ENCODE results near the gene GPR21.

The GPR21 gene

GRCh38 chr9:123063896-123064295 lies 30.4 kb downstream of the GPR21 start:
- DNase-seq (ENCODE audit: low spot score), result no peak

GRCh38 chr9:123064716-123065115 lies 31.2 kb downstream of the GPR21 start:
- DNase-seq (ENCODE audit: low spot score), result no peak

- DNase-seq (ENCODE audit: low spot score), result no peak
Measured at GRCh38 chr9:123065196-123065595, 31.7 kb downstream of the GPR21 start.

- DNase-seq (ENCODE audit: low spot score), result no peak
Measured at GRCh38 chr9:123067136-123067535, 33.7 kb downstream of the GPR21 start.

GRCh38 chr9:123069010-123069481 lies 35.6 kb downstream of the GPR21 start:
- DNase-seq (ENCODE audit: low spot score), result no peak

- no peak for DNase-seq (ENCODE audit: low spot score)
Measured at GRCh38 chr9:123070198-123070597, 36.7 kb downstream of the GPR21 start.

- no peak for DNase-seq (ENCODE audit: low spot score)
Measured at GRCh38 chr9:123072407-123072995, 39.0 kb downstream of the GPR21 start.

- DNase-seq (ENCODE audit: low spot score), result no peak
Measured at GRCh38 chr9:123073441-123073840, 40.0 kb downstream of the GPR21 start.

GRCh38 chr9:123073991-123074422 lies 40.5 kb downstream of the GPR21 start:
- DNase-seq (ENCODE audit: low spot score), result no peak

GRCh38 chr9:123074628-123075027 lies 41.2 kb downstream of the GPR21 start:
- DNase-seq (ENCODE audit: low spot score), result no peak

GRCh38 chr9:123080444-123080843 lies 47.0 kb downstream of the GPR21 start:
- no peak for DNase-seq (ENCODE audit: low spot score)

- DNase-seq (ENCODE audit: low spot score), result peak; percentile 9
Measured at GRCh38 chr9:123081824-123082223, 48.4 kb downstream of the GPR21 start.

GRCh38 chr9:123083680-123084079 lies 50.2 kb downstream of the GPR21 start:
- DNase-seq (ENCODE audit: low spot score), result no peak

GRCh38 chr9:123084256-123084655 lies 50.8 kb downstream of the GPR21 start:
- DNase-seq (ENCODE audit: low spot score), result no peak

All from CD4-positive, alpha-beta T cell treated with Interleukin-15 for 4 hours (primary cell).